Suprapubic skin (tissue), 4 donors: Measurements from ENCODE around the gene COL25A1.

Experiments
- POLR2A ChIP-seq, 2 donors: fragments of 450-650 bp; IDR thresholded peaks; one replicate each; pipeline ENCODE4 v1.6.1; 2017; ENCODE audit warnings: antibody characterized with exemption in 2 of 2, mild to moderate bottlenecking in 2 of 2, moderate library complexity in 2 of 2
- POLR2AphosphoS5 ChIP-seq, 3 donors: sonication (generic); formaldehyde crosslinking; IDR thresholded peaks; one replicate each; pipeline ENCODE4 v1.6.1; 2017; ENCODE audit warnings: antibody characterized with exemption in 3 of 3
- TF ChIP-seq, protein P1 (sequence below), 2 donors: fragments of 200-600 bp in 1 of 2; fragments of 450-650 bp in 1 of 2; sonication (generic) in 1 of 2; IDR thresholded peaks; one replicate each; pipeline ENCODE4 v1.5.1; 2016 to 2019; ENCODE audit warnings: antibody characterized with exemption in 2 of 2, mild to moderate bottlenecking in 1 of 2, moderate library complexity in 1 of 2

DNA sequence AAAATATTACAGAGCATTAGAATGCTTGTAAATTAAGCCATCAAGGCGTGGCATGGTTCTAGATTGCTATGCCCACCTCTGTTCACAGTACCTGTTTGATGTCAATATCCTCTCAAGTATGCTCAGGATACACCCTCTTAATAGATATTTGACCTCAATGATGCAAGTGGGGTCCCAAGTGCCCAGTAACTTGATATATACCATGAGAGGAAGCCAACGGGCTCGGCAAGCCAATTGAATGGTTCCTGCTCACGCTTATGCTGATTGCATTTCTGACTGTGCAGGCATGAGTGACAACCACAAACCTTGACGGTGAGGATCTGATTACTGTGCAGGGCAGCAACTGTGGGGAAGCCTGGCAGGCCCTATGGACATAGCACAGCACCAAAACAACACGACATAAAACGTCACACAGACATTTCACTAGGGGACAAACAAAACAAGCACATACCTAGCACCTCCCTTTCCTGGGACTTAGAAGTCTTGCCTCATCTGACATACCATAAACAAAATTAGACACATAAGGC, 360.5 kb downstream of the COL25A1 start:
- TF ChIP-seq, protein P1, sequence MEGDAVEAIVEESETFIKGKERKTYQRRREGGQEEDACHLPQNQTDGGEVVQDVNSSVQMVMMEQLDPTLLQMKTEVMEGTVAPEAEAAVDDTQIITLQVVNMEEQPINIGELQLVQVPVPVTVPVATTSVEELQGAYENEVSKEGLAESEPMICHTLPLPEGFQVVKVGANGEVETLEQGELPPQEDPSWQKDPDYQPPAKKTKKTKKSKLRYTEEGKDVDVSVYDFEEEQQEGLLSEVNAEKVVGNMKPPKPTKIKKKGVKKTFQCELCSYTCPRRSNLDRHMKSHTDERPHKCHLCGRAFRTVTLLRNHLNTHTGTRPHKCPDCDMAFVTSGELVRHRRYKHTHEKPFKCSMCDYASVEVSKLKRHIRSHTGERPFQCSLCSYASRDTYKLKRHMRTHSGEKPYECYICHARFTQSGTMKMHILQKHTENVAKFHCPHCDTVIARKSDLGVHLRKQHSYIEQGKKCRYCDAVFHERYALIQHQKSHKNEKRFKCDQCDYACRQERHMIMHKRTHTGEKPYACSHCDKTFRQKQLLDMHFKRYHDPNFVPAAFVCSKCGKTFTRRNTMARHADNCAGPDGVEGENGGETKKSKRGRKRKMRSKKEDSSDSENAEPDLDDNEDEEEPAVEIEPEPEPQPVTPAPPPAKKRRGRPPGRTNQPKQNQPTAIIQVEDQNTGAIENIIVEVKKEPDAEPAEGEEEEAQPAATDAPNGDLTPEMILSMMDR (IDR thresholded peaks at IDR 0.05) = no peak
- no peak for TF ChIP-seq POLR2AphosphoS5 (IDR thresholded peaks at IDR 0.05)
- TF ChIP-seq POLR2A (IDR thresholded peaks at IDR 0.05) = no peak
